K562 (cell line): ENCODE measurements around the gene KISS1R. TPM values are rescaled to one million over a fixed set of nuclear protein-coding genes. Genes with fewer than 3 reads are reported as not detected.

ENCODE experiments used
- ATF1 ChIP-seq, 2 experiments: fragments of 450-650 bp in 1 of 2; IDR thresholded peaks; 2 replicates each; pipeline ENCODE4 v1.6.1; 2016; ENCODE audit warnings: missing compliant biosample characterization in 1 of 2, missing genetic modification characterization in 1 of 2
- BCL6 ChIP-seq: fragments of 250-450 bp; sonication (Bioruptor Pico); IDR thresholded peaks from 2 replicates; pipeline ENCODE4 v1.4.0; 2020
- BCOR ChIP-seq: fragments of 450-650 bp; IDR thresholded peaks from 2 replicates; pipeline ENCODE4 v1.6.1; 2016
- BMI1 ChIP-seq: fragments of 150-350 bp; IDR thresholded peaks from 2 replicates; pipeline ENCODE4 v1.6.1; 2014; ENCODE audit warnings: low read length
- CXXC5 ChIP-seq: fragments of 250-450 bp; sonication (Bioruptor Pico); IDR thresholded peaks from 2 replicates; pipeline ENCODE4 v1.8.0; 2022; ENCODE audit warnings: inconsistent platforms, mild to moderate bottlenecking, moderate library complexity
- FOXA3 ChIP-seq, 2 experiments: fragments of 450-650 bp in 1 of 2; sonication (generic) in 1 of 2; formaldehyde crosslinking; IDR thresholded peaks in 1 of 2; conservative IDR thresholded peaks in 1 of 2; 2 replicates each; pipeline versions ENCODE4 v1.4.0 to v1.8.0; 2020 to 2022; ENCODE audit warnings: mild to moderate bottlenecking in 2 of 2, missing genetic modification reagents in 1 of 2
- HMGN3 ChIP-seq: IDR thresholded peaks from 2 replicates; pipeline ENCODE4 v1.6.1; 2011; ENCODE audit warnings: borderline replicate concordance, low read depth, mild to moderate bottlenecking, mixed read lengths, low read length; ENCODE audit not compliant: insufficient read length; ENCODE audit errors: extremely low read depth
- MYC ChIP-seq, 2 experiments: fragments of 250-450 bp in 1 of 2; sonication (Bioruptor Pico) in 1 of 2; IDR thresholded peaks; 2 replicates each; pipeline versions ENCODE4 v1.5.1 to v1.6.1; 2012 to 2021; ENCODE audit warnings: low read depth in 2 of 2, borderline replicate concordance in 1 of 2, improper control_type of control experiment in 1 of 2, low read length in 1 of 2, mild to moderate bottlenecking in 1 of 2, moderate library complexity in 1 of 2
- NR2C2 ChIP-seq, 2 experiments: fragments of 200-800 bp in 1 of 2; sonication (Bioruptor generic) in 1 of 2; sonication (generic) in 1 of 2; formaldehyde crosslinking in 1 of 2; IDR thresholded peaks; 2 replicates each; pipeline versions ENCODE4 v1.6.1 to v1.8.0; 2016 to 2022; ENCODE audit warnings: mild to moderate bottlenecking in 1 of 2, missing compliant biosample characterization in 1 of 2, missing genetic modification characterization in 1 of 2, missing genetic modification reagents in 1 of 2
- POLR2AphosphoS2 ChIP-seq: IDR thresholded peaks from 2 replicates; pipeline ENCODE4 v1.6.1; 2012; ENCODE audit warnings: low read length, improper control_type of control experiment
- RCOR1 ChIP-seq, 2 experiments: IDR thresholded peaks; 2 replicates each; pipeline ENCODE4 v1.6.1; 2012; ENCODE audit warnings: low read depth in 2 of 2, low read length in 2 of 2, borderline replicate concordance in 1 of 2, improper control_type of control experiment in 1 of 2
- SMAD3 ChIP-seq: fragments of 450-650 bp; formaldehyde crosslinking; conservative IDR thresholded peaks from 2 replicates; pipeline ENCODE4 v1.4.0; 2020; ENCODE audit warnings: mild to moderate bottlenecking
- SMARCC2 ChIP-seq: fragments of 450-650 bp; IDR thresholded peaks from 2 replicates; pipeline ENCODE4 v1.6.1; 2017; ENCODE audit warnings: antibody characterized with exemption, moderate library complexity, mild to moderate bottlenecking, low read depth
- SP1 ChIP-seq: sonication (generic); formaldehyde crosslinking; IDR thresholded peaks from 2 replicates; pipeline ENCODE4 v1.8.1; 2022; ENCODE audit warnings: mild to moderate bottlenecking, missing genetic modification reagents
- ZC3H8 ChIP-seq: fragments of 450-650 bp; IDR thresholded peaks from 2 replicates; pipeline ENCODE4 v1.6.1; 2017
- ZFP36 ChIP-seq: fragments of 150-350 bp; IDR thresholded peaks from 2 replicates; pipeline ENCODE4 v1.6.1; 2018; ENCODE audit warnings: low read length, low read depth; ENCODE audit not compliant: partially characterized antibody
- ZNF197 ChIP-seq: fragments of 200-800 bp; sonication (Bioruptor generic); IDR thresholded peaks from 2 replicates; pipeline ENCODE4 v1.6.1; 2016; ENCODE audit warnings: low read depth, missing genetic modification characterization, missing compliant biosample characterization
- polyA plus RNA-seq, 8 experiments: library from polyadenylated mRNA; depleted of rRNA in 4 of 8; stranded (reverse) in 5 of 8; unstranded in 3 of 8; fragments of >200 nt; fragmentation: Nextera tagmentation in 2 of 8; fragmentation: Illumina TruSeq in 1 of 8; extraction: Ambion mirVana in 2 of 8; extraction: Trizol in 1 of 8; gene quantifications; 2 replicates each; pipeline versions ENCODE4 v1.2.1 to v1.2.3, GENCODE V29; 2011 to 2014; ENCODE audit warnings: inconsistent platforms in 1 of 8, missing spikeins in 1 of 8
- total RNA-seq, 7 experiments: library from RNA; depleted of rRNA in 6 of 7; stranded (reverse); fragments of >200 nt in 6 of 7; fragmentation: Illumina TruSeq in 2 of 7; extraction: Trizol in 2 of 7; gene quantifications; 2 replicates each; pipeline versions ENCODE4 v1.2.1 to v1.2.3, GENCODE V29; 2011 to 2021; ENCODE audit warnings: low replicate concordance in 1 of 7
- TF ChIP-seq, protein P1 (sequence below): fragments of 450-650 bp; IDR thresholded peaks from 2 replicates; pipeline ENCODE4 v1.7.0; 2016; ENCODE audit warnings: borderline replicate concordance
- TF ChIP-seq, protein P2 (sequence below): sonication (generic); IDR thresholded peaks from 2 replicates; pipeline ENCODE4 v1.6.1; 2016
- TF ChIP-seq, protein P3 (sequence below): sonication (generic); formaldehyde crosslinking; IDR thresholded peaks from 2 replicates; pipeline ENCODE4 v1.9.0; 2022; ENCODE audit warnings: mild to moderate bottlenecking, missing genetic modification reagents
- TF ChIP-seq, protein P4 (sequence below): fragments of 450-650 bp; conservative IDR thresholded peaks from 2 replicates; pipeline ENCODE4 v1.6.1; 2016; ENCODE audit warnings: missing genetic modification characterization, low read depth, mild to moderate bottlenecking, control low read depth, missing compliant biosample characterization
- TF ChIP-seq, protein P5 (sequence below): fragments of 450-650 bp; formaldehyde crosslinking; IDR thresholded peaks from 2 replicates; pipeline ENCODE4 v1.4.0; 2020; ENCODE audit warnings: mild to moderate bottlenecking, moderate library complexity

The KISS1R gene
- total and polyA plus RNA-seq, 9 of the 15 experiments (the other 6 are each of a cell fraction or from before 2014, with no cell fraction given) = 0.37 to 39.4 (median 2.0) TPM

DNA sequence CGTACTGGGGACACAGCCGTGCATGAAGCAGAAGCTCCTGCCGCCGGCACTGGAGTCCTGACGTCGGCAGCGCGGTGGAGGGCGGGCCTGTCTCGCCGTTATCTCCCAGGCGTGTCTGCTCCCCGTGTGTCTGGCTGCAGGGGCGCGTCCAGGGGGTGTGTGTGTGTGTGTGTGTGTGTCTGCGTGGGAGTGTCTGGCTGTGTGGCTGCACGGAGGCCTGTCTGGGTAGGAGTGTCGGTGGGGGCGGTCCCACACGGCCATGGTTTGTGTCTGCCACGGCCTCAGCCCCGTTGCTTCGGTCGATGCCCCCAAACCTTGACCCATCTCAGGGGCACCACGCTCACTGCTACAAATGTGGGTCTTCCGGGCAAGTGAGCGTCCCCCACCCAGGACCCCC is 27.0 kb downstream of the KISS1R start (continued):
- 0 out of 2 replicates have a peak, but pooled peaks have one; percentile 41 for TF ChIP-seq SMARCC2
- peak; percentile 98 for TF ChIP-seq SP1
- TF ChIP-seq, protein P1, sequence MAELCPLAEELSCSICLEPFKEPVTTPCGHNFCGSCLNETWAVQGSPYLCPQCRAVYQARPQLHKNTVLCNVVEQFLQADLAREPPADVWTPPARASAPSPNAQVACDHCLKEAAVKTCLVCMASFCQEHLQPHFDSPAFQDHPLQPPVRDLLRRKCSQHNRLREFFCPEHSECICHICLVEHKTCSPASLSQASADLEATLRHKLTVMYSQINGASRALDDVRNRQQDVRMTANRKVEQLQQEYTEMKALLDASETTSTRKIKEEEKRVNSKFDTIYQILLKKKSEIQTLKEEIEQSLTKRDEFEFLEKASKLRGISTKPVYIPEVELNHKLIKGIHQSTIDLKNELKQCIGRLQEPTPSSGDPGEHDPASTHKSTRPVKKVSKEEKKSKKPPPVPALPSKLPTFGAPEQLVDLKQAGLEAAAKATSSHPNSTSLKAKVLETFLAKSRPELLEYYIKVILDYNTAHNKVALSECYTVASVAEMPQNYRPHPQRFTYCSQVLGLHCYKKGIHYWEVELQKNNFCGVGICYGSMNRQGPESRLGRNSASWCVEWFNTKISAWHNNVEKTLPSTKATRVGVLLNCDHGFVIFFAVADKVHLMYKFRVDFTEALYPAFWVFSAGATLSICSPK = no peak
- TF ChIP-seq BCL6 (CRISPR knock-in tag) = no peak
- TF ChIP-seq BCOR = peak; percentile 99
- peak; percentile 83 for TF ChIP-seq MYC (IDR thresholded peaks at IDR 0.05; ENCODE audit: low read depth, low read length)
- TF ChIP-seq MYC (CRISPR knock-in tag; IDR thresholded peaks at IDR 0.05; ENCODE audit: borderline replicate concordance, low read depth) = no peak; the same call in 1 of the 2 replicates
- TF ChIP-seq RCOR1 (IDR thresholded peaks at IDR 0.05; ENCODE audit: borderline replicate concordance in 1 of 2, low read depth in 2 of 2, low read length in 2 of 2) = peak; percentile 76 to 83; a peak in 3 of 4 replicates
- peak; percentile 68; the same call in 1 of the 2 replicates for TF ChIP-seq NR2C2 (CRISPR knock-in tag; IDR thresholded peaks at IDR 0.05)
- no peak for TF ChIP-seq NR2C2 (tag; IDR thresholded peaks at IDR 0.05)
- TF ChIP-seq POLR2AphosphoS2 = 0 out of 2 replicates have a peak, but pooled peaks have one; percentile 44
- TF ChIP-seq ZFP36 = peak; percentile 8
- TF ChIP-seq, protein P2, sequence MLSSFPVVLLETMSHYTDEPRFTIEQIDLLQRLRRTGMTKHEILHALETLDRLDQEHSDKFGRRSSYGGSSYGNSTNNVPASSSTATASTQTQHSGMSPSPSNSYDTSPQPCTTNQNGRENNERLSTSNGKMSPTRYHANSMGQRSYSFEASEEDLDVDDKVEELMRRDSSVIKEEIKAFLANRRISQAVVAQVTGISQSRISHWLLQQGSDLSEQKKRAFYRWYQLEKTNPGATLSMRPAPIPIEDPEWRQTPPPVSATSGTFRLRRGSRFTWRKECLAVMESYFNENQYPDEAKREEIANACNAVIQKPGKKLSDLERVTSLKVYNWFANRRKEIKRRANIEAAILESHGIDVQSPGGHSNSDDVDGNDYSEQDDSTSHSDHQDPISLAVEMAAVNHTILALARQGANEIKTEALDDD = no peak
- TF ChIP-seq, protein P3, sequence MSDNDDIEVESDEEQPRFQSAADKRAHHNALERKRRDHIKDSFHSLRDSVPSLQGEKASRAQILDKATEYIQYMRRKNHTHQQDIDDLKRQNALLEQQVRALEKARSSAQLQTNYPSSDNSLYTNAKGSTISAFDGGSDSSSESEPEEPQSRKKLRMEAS (CRISPR knock-in tag) = peak; percentile 92
- peak; percentile 100 for TF ChIP-seq CXXC5 (CRISPR knock-in tag)
- peak; percentile 99 for TF ChIP-seq HMGN3
- TF ChIP-seq, protein P4, sequence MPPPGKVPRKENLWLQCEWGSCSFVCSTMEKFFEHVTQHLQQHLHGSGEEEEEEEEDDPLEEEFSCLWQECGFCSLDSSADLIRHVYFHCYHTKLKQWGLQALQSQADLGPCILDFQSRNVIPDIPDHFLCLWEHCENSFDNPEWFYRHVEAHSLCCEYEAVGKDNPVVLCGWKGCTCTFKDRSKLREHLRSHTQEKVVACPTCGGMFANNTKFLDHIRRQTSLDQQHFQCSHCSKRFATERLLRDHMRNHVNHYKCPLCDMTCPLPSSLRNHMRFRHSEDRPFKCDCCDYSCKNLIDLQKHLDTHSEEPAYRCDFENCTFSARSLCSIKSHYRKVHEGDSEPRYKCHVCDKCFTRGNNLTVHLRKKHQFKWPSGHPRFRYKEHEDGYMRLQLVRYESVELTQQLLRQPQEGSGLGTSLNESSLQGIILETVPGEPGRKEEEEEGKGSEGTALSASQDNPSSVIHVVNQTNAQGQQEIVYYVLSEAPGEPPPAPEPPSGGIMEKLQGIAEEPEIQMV (tag) = no peak
- no peak; the same call in 1 of the 2 replicates for TF ChIP-seq ATF1 (CRISPR knock-in tag; IDR thresholded peaks at IDR 0.05)
- peak; percentile 94 for TF ChIP-seq ATF1 (tag; IDR thresholded peaks at IDR 0.05)
- TF ChIP-seq, protein P5, sequence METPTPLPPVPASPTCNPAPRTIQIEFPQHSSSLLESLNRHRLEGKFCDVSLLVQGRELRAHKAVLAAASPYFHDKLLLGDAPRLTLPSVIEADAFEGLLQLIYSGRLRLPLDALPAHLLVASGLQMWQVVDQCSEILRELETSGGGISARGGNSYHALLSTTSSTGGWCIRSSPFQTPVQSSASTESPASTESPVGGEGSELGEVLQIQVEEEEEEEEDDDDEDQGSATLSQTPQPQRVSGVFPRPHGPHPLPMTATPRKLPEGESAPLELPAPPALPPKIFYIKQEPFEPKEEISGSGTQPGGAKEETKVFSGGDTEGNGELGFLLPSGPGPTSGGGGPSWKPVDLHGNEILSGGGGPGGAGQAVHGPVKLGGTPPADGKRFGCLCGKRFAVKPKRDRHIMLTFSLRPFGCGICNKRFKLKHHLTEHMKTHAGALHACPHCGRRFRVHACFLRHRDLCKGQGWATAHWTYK (CRISPR knock-in tag) = peak; percentile 89
- no peak for TF ChIP-seq BMI1
- TF ChIP-seq SMAD3 (CRISPR knock-in tag) = peak; percentile 78; the same call in 1 of the 2 replicates
- no peak for TF ChIP-seq FOXA3 (CRISPR knock-in tag; conservative IDR thresholded peaks at IDR 0.05 in 1 of 2, IDR thresholded peaks at IDR 0.05 in 1 of 2)
- 0 out of 2 replicates have a peak, but pooled peaks have one; percentile 16 for TF ChIP-seq ZNF197 (CRISPR knock-in tag)
- TF ChIP-seq ZC3H8 = no peak
